WTC11 (cell line): ENCODE measurements around the gene AIFM2. TPM values are rescaled to one million over a fixed set of nuclear protein-coding genes. Genes with fewer than 3 reads are reported as not detected.

ENCODE experiments used
- ATAC-seq: fragments of 200-7000 bp; cut with Tn5 transposase; 2 replicates; pipeline ENCODE4 v1.10.0; 2021; ENCODE audit warnings: mild to moderate bottlenecking, moderate library complexity
- CTCF ChIA-PET: fragments of 300-600 bp; sonication (Branson Sonifier 250); formaldehyde crosslinking; loops from one replicate; lab custom pipeline; 2021; ENCODE audit warnings: antibody characterized with exemption; lab: Charles Lee
- POLR2A ChIA-PET: fragments of 350-600 bp; sonication (Branson Sonifier 250); formaldehyde crosslinking; loops from one replicate; lab custom pipeline; 2021; ENCODE audit warnings: antibody characterized with exemption; lab: Charles Lee
- DNase-seq: peaks from one replicate; pipeline ENCODE4 v3.0.0; 2021; ENCODE audit warnings: low spot score
- H3K27ac Mint-ChIP-seq: 2 replicates; pipeline ENCODE4 v1.8.0; 2021; ENCODE audit warnings: mixed read lengths
- H3K27me3 Mint-ChIP-seq: 2 replicates; pipeline ENCODE4 v1.8.0; 2021; ENCODE audit warnings: low read depth, mild to moderate bottlenecking, moderate library complexity, mixed read lengths
- H3K36me3 Mint-ChIP-seq: 2 replicates; pipeline ENCODE4 v1.8.0; 2021; ENCODE audit warnings: mixed read lengths
- H3K4me1 Mint-ChIP-seq: 2 replicates; pipeline ENCODE4 v1.8.0; 2022; ENCODE audit warnings: mixed read lengths
- H3K4me3 Mint-ChIP-seq: 2 replicates; pipeline ENCODE4 v1.8.0; 2021; ENCODE audit warnings: mild to moderate bottlenecking, moderate library complexity, mixed read lengths
- H3K9me3 Mint-ChIP-seq: 2 replicates; pipeline ENCODE4 v1.8.0; 2021; ENCODE audit warnings: mixed read lengths
- ATF1 ChIP-seq: sonication (generic); formaldehyde crosslinking; IDR thresholded peaks from 2 replicates; pipeline ENCODE4 v1.8.1; 2023; ENCODE audit warnings: mild to moderate bottlenecking, moderate library complexity, missing genetic modification reagents
- CREB1 ChIP-seq: sonication (generic); formaldehyde crosslinking; IDR thresholded peaks from 2 replicates; pipeline ENCODE4 v1.8.0; 2023; ENCODE audit warnings: mild to moderate bottlenecking, missing genetic modification reagents
- ELF4 ChIP-seq: sonication (generic); formaldehyde crosslinking; IDR thresholded peaks from 2 replicates; pipeline ENCODE4 v1.8.1; 2022; ENCODE audit warnings: low read depth, mild to moderate bottlenecking, moderate library complexity, missing genetic modification reagents
- EMX1 ChIP-seq: fragments of 250-450 bp; sonication (Bioruptor Pico); IDR thresholded peaks from 2 replicates; pipeline ENCODE4 v1.8.0; 2021; ENCODE audit warnings: mild to moderate bottlenecking
- ESRRA ChIP-seq: sonication (generic); formaldehyde crosslinking; IDR thresholded peaks from 2 replicates; pipeline ENCODE4 v1.8.1; 2022; ENCODE audit warnings: mild to moderate bottlenecking, missing genetic modification reagents, borderline replicate concordance
- FOXP4 ChIP-seq: sonication (generic); formaldehyde crosslinking; IDR thresholded peaks from 2 replicates; pipeline ENCODE4 v1.8.0; 2022; ENCODE audit warnings: mild to moderate bottlenecking, missing genetic modification reagents
- GTF2I ChIP-seq: fragments of 250-450 bp; sonication (Bioruptor Pico); conservative IDR thresholded peaks from 2 replicates; pipeline ENCODE4 v1.4.0; 2021; ENCODE audit warnings: mild to moderate bottlenecking
- IRF2 ChIP-seq: sonication (generic); formaldehyde crosslinking; IDR thresholded peaks from 2 replicates; pipeline ENCODE4 v1.8.0; 2022; ENCODE audit warnings: low read depth, missing genetic modification reagents, borderline replicate concordance
- JUN ChIP-seq: sonication (generic); formaldehyde crosslinking; IDR thresholded peaks from 2 replicates; pipeline ENCODE4 v1.8.0; 2023; ENCODE audit warnings: mild to moderate bottlenecking, missing genetic modification reagents
- PRDM15 ChIP-seq: sonication (generic); formaldehyde crosslinking; IDR thresholded peaks from 2 replicates; pipeline ENCODE4 v1.8.0; 2022; ENCODE audit warnings: missing genetic modification reagents
- SOX15 ChIP-seq: fragments of 250-450 bp; sonication (Bioruptor Pico); IDR thresholded peaks from 2 replicates; pipeline ENCODE4 v1.9.0; 2021; ENCODE audit warnings: mild to moderate bottlenecking
- TEAD4 ChIP-seq: sonication (generic); formaldehyde crosslinking; IDR thresholded peaks from 2 replicates; pipeline ENCODE4 v1.8.0; 2022; ENCODE audit warnings: mild to moderate bottlenecking, missing genetic modification reagents
- TP53 ChIP-seq: sonication (generic); formaldehyde crosslinking; IDR thresholded peaks from 2 replicates; pipeline ENCODE4 v1.8.1; 2023; ENCODE audit warnings: mild to moderate bottlenecking, missing genetic modification reagents
- USF2 ChIP-seq: sonication (generic); formaldehyde crosslinking; IDR thresholded peaks from 2 replicates; pipeline ENCODE4 v1.8.1; 2023; ENCODE audit warnings: mild to moderate bottlenecking, missing genetic modification reagents, moderate library complexity
- ZBTB21 ChIP-seq: sonication (generic); formaldehyde crosslinking; IDR thresholded peaks from 2 replicates; pipeline ENCODE4 v1.8.1; 2023; ENCODE audit warnings: mild to moderate bottlenecking, missing genetic modification reagents, borderline replicate concordance
- ZNF219 ChIP-seq: sonication (generic); formaldehyde crosslinking; IDR thresholded peaks from 2 replicates; pipeline ENCODE4 v1.8.0; 2023; ENCODE audit warnings: missing genetic modification reagents, mild to moderate bottlenecking, borderline replicate concordance
- ZNF532 ChIP-seq: fragments of 250-450 bp; sonication (Bioruptor Pico); IDR thresholded peaks from 2 replicates; pipeline ENCODE4 v1.9.0; 2021; ENCODE audit warnings: mild to moderate bottlenecking, borderline replicate concordance
- total RNA-seq: library from RNA; stranded (reverse); gene quantifications from 3 replicates; pipeline ENCODE4 v1.2.3, GENCODE V29; 2021
- TF ChIP-seq, protein P1 (sequence below): sonication (generic); formaldehyde crosslinking; IDR thresholded peaks from 2 replicates; pipeline ENCODE4 v1.8.1; 2023; ENCODE audit warnings: mild to moderate bottlenecking, moderate library complexity, missing genetic modification reagents
- TF ChIP-seq, protein P2 (sequence below): sonication (generic); formaldehyde crosslinking; IDR thresholded peaks from 2 replicates; pipeline ENCODE4 v1.8.1; 2022; ENCODE audit warnings: mild to moderate bottlenecking, missing genetic modification reagents, moderate library complexity, borderline replicate concordance
- TF ChIP-seq, protein P3 (sequence below): fragments of 250-450 bp; sonication (Bioruptor Pico); IDR thresholded peaks from 2 replicates; pipeline ENCODE4 v1.9.0; 2021; ENCODE audit warnings: moderate library complexity, mild to moderate bottlenecking, inconsistent platforms, borderline replicate concordance

AIFM2 gene
- total RNA-seq, 1 experiment from 2014 or later = 4.4 TPM

GRCh38 chr10:70167246-70167645 is 34.6 kb upstream of the AIFM2 start:
- TF ChIP-seq PRDM15 (CRISPR knock-in tag) = no peak
- TF ChIP-seq ZNF219 (CRISPR knock-in tag) = no peak
- TF ChIP-seq GTF2I (CRISPR knock-in tag) = no peak
- TF ChIP-seq ZNF532 (CRISPR knock-in tag) = no peak
- TF ChIP-seq ZBTB21 (CRISPR knock-in tag) = no peak
- TF ChIP-seq ESRRA (CRISPR knock-in tag) = no peak
- TF ChIP-seq TP53 (CRISPR knock-in tag) = no peak
- no peak for TF ChIP-seq ELF4 (CRISPR knock-in tag)
- TF ChIP-seq, protein P1, sequence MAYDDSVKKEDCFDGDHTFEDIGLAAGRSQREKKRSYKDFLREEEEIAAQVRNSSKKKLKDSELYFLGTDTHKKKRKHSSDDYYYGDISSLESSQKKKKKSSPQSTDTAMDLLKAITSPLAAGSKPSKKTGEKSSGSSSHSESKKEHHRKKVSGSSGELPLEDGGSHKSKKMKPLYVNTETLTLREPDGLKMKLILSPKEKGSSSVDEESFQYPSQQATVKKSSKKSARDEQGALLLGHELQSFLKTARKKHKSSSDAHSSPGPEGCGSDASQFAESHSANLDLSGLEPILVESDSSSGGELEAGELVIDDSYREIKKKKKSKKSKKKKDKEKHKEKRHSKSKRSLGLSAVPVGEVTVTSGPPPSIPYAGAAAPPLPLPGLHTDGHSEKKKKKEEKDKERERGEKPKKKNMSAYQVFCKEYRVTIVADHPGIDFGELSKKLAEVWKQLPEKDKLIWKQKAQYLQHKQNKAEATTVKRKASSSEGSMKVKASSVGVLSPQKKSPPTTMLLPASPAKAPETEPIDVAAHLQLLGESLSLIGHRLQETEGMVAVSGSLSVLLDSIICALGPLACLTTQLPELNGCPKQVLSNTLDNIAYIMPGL (CRISPR knock-in tag) = no peak
- TF ChIP-seq, protein P2, sequence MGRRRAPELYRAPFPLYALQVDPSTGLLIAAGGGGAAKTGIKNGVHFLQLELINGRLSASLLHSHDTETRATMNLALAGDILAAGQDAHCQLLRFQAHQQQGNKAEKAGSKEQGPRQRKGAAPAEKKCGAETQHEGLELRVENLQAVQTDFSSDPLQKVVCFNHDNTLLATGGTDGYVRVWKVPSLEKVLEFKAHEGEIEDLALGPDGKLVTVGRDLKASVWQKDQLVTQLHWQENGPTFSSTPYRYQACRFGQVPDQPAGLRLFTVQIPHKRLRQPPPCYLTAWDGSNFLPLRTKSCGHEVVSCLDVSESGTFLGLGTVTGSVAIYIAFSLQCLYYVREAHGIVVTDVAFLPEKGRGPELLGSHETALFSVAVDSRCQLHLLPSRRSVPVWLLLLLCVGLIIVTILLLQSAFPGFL (CRISPR knock-in tag) = no peak
- no peak for TF ChIP-seq USF2 (CRISPR knock-in tag)
- no peak for TF ChIP-seq EMX1
- no peak for TF ChIP-seq SOX15 (CRISPR knock-in tag)
- no peak for TF ChIP-seq JUN
- TF ChIP-seq IRF2 = no peak
- no peak for TF ChIP-seq CREB1 (CRISPR knock-in tag)
- no peak for TF ChIP-seq FOXP4 (CRISPR knock-in tag)
- TF ChIP-seq, protein P3, sequence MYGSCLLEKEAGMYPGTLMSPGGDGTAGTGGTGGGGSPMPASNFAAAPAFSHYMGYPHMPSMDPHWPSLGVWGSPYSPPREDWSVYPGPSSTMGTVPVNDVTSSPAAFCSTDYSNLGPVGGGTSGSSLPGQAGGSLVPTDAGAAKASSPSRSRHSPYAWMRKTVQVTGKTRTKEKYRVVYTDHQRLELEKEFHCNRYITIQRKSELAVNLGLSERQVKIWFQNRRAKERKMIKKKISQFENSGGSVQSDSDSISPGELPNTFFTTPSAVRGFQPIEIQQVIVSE (CRISPR knock-in tag) = no peak
- TF ChIP-seq TEAD4 (CRISPR knock-in tag) = no peak
- TF ChIP-seq ATF1 = no peak
- Mint-ChIP-seq H3K9me3 (no peaks in the 10 kb centered on the region), H3K36me3 (peaks cover 10% of the 10 kb centered on the region), H3K4me3 (no peak overlapping the region), H3K4me1 (peaks cover 25% of the 10 kb centered on the region), H3K27ac (no peak overlapping the region), H3K27me3 (no peaks in the 10 kb centered on the region)
- DNase-seq = no peak
- ChIA-PET POLR2A (no interaction called here), CTCF (interaction anchor here (0.7 to 2.9 kb wide), 2 partner anchors 21 to 293 kb away, joined by 4 to 10 read pairs; partner anchors contain the start of gene TYSND1)
- no peak for ATAC-seq
